ENCODE data around the gene CYB561A3. TPM values are rescaled to one million over a fixed set of nuclear protein-coding genes. Genes with fewer than 3 reads are reported as not detected.

CYB561A3 gene
- total and polyA plus RNA-seq, 2 of the 13 experiments (the other 11 are each of a cell fraction or from before 2014, with no cell fraction given): 11.4 to 14.9 TPM

DNA sequence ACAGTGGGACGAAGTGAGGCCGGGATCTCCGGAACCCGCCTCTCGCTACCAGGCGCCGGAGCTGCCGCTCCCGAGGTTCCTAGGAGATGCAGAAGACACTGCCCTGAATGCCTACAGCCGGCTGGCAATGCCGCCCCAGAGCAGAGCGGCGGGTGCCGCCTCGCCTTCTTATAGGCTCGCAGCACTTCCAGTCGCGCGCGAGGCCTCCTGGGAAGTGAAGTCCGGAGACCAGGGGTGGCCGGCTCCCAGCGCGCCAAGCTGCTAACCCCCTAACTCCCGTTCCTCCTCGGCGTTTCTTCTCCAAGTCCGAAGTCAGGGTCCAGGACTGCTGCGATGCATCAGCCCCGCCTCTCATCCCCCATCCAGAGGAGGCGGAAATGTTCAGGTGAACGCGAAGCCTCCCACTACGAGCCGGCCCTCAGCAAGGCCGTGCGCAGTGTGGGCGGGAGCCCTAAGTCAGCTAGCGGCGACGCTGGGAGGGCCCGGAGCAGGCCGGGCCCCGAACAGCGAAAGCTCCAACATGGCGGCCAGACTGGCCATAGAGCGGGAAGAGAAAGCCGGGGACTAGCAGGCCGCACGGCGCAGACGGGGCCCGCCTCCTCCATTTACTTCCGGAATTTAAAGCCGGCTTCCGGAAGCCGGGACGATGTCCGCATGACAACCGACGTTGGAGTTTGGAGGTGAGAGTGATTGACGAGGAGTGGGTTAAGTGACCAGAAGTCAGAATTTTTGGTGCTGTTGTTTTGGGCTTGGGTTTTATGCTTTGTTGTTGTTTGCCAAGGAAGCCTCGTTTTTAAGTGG lies at the start of gene CYB561A3, which contains the start of gene TMEM138 (continued):
- TF ChIP-seq, protein P1, sequence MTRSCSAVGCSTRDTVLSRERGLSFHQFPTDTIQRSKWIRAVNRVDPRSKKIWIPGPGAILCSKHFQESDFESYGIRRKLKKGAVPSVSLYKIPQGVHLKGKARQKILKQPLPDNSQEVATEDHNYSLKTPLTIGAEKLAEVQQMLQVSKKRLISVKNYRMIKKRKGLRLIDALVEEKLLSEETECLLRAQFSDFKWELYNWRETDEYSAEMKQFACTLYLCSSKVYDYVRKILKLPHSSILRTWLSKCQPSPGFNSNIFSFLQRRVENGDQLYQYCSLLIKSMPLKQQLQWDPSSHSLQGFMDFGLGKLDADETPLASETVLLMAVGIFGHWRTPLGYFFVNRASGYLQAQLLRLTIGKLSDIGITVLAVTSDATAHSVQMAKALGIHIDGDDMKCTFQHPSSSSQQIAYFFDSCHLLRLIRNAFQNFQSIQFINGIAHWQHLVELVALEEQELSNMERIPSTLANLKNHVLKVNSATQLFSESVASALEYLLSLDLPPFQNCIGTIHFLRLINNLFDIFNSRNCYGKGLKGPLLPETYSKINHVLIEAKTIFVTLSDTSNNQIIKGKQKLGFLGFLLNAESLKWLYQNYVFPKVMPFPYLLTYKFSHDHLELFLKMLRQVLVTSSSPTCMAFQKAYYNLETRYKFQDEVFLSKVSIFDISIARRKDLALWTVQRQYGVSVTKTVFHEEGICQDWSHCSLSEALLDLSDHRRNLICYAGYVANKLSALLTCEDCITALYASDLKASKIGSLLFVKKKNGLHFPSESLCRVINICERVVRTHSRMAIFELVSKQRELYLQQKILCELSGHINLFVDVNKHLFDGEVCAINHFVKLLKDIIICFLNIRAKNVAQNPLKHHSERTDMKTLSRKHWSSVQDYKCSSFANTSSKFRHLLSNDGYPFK (CRISPR knock-in tag; IDR thresholded peaks at IDR 0.05; ENCODE audit: borderline replicate concordance): peak; percentile 89; the same call in 1 of the 2 replicates
- TF ChIP-seq, protein P2, sequence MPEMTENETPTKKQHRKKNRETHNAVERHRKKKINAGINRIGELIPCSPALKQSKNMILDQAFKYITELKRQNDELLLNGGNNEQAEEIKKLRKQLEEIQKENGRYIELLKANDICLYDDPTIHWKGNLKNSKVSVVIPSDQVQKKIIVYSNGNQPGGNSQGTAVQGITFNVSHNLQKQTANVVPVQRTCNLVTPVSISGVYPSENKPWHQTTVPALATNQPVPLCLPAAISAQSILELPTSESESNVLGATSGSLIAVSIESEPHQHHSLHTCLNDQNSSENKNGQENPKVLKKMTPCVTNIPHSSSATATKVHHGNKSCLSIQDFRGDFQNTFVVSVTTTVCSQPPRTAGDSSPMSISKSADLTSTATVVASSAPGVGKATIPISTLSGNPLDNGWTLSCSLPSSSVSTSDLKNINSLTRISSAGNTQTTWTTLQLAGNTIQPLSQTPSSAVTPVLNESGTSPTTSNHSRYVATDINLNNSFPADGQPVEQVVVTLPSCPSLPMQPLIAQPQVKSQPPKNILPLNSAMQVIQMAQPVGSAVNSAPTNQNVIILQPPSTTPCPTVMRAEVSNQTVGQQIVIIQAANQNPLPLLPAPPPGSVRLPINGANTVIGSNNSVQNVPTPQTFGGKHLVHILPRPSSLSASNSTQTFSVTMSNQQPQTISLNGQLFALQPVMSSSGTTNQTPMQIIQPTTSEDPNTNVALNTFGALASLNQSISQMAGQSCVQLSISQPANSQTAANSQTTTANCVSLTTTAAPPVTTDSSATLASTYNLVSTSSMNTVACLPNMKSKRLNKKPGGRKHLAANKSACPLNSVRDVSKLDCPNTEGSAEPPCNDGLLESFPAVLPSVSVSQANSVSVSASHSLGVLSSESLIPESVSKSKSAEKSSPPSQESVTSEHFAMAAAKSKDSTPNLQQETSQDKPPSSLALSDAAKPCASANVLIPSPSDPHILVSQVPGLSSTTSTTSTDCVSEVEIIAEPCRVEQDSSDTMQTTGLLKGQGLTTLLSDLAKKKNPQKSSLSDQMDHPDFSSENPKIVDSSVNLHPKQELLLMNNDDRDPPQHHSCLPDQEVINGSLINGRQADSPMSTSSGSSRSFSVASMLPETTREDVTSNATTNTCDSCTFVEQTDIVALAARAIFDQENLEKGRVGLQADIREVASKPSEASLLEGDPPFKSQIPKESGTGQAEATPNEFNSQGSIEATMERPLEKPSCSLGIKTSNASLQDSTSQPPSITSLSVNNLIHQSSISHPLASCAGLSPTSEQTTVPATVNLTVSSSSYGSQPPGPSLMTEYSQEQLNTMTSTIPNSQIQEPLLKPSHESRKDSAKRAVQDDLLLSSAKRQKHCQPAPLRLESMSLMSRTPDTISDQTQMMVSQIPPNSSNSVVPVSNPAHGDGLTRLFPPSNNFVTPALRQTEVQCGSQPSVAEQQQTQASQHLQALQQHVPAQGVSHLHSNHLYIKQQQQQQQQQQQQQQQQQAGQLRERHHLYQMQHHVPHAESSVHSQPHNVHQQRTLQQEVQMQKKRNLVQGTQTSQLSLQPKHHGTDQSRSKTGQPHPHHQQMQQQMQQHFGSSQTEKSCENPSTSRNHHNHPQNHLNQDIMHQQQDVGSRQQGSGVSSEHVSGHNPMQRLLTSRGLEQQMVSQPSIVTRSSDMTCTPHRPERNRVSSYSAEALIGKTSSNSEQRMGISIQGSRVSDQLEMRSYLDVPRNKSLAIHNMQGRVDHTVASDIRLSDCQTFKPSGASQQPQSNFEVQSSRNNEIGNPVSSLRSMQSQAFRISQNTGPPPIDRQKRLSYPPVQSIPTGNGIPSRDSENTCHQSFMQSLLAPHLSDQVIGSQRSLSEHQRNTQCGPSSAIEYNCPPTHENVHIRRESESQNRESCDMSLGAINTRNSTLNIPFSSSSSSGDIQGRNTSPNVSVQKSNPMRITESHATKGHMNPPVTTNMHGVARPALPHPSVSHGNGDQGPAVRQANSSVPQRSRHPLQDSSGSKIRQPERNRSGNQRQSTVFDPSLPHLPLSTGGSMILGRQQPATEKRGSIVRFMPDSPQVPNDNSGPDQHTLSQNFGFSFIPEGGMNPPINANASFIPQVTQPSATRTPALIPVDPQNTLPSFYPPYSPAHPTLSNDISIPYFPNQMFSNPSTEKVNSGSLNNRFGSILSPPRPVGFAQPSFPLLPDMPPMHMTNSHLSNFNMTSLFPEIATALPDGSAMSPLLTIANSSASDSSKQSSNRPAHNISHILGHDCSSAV (CRISPR knock-in tag; IDR thresholded peaks at IDR 0.05; ENCODE audit: borderline replicate concordance): no peak
- TF ChIP-seq SP2 (CRISPR knock-in tag; IDR thresholded peaks at IDR 0.05) (peak; percentile 72), ZNF598 (CRISPR knock-in tag; IDR thresholded peaks at IDR 0.05; ENCODE audit: borderline replicate concordance) (peak; percentile 93; the same call in 1 of the 2 replicates), SMAD3 (CRISPR knock-in tag; IDR thresholded peaks at IDR 0.05) (no peak; the same call in none of the 2 replicates), ZNF83 (CRISPR knock-in tag; IDR thresholded peaks at IDR 0.05; ENCODE audit: borderline replicate concordance) (no peak), FOXM1 (CRISPR knock-in tag; IDR thresholded peaks at IDR 0.05) (peak; percentile 77; the same call in 1 of the 2 replicates), PCBP2 (optimal IDR thresholded peaks at IDR 0.05; ENCODE audit: low read depth, low read length, poor library complexity, severe bottlenecking) (no peak), KDM2A (CRISPR knock-in tag; IDR thresholded peaks at IDR 0.05; ENCODE audit: borderline replicate concordance, low read depth) (peak; percentile 72; the same call in 1 of the 2 replicates), ZNF543 (CRISPR knock-in tag; IDR thresholded peaks at IDR 0.05) (peak; percentile 83), JUN (CRISPR knock-in tag; IDR thresholded peaks at IDR 0.05) (no peak), RXRB (CRISPR knock-in tag; IDR thresholded peaks at IDR 0.05; ENCODE audit: borderline replicate concordance) (peak; percentile 40), MIXL1 (CRISPR knock-in tag; IDR thresholded peaks at IDR 0.05) (no peak), HNRNPH1 (optimal IDR thresholded peaks at IDR 0.05; ENCODE audit: low read depth, low read length) (no peak), ATAD3A (CRISPR knock-in tag; IDR thresholded peaks at IDR 0.05) (no peak), ZNF629 (CRISPR knock-in tag; conservative IDR thresholded peaks at IDR 0.05) (no peak), SOX6 (IDR thresholded peaks at IDR 0.05) (no peak), SOX6 (CRISPR knock-in tag; IDR thresholded peaks at IDR 0.05) (peak; percentile 58), ZMYM3 (CRISPR knock-in tag; IDR thresholded peaks at IDR 0.05) (peak; percentile 63; the same call in 1 of the 2 replicates)

All from HepG2 (cell line).